ENCODE data around the gene SDHA. TPM values are rescaled to one million over a fixed set of nuclear protein-coding genes. Genes with fewer than 3 reads are reported as not detected.

The SDHA gene
- total RNA-seq, 2 donors from 2014 or later: 242 to 366 TPM

- Histone ChIP-seq H3K9me3 (no peaks in the 10 kb centered on the region), H3K36me3 (no peaks in the 10 kb centered on the region), H3K4me3 (no peak overlapping the region), H3K4me1 (no peaks in the 10 kb centered on the region), H3K27ac (no peak overlapping the region), H3K27me3 (no peaks in the 10 kb centered on the region)
- no peak for DNase-seq (ENCODE audit: low spot score)
- no peak for TF ChIP-seq CTCF (IDR thresholded peaks at IDR 0.05)
Observed at GRCh38 chr5:182126-182525, 36.0 kb upstream of the SDHA start.

- Histone ChIP-seq H3K4me3 (no peak overlapping the region), H3K36me3 (no peaks in the 10 kb centered on the region), H3K27me3 (no peaks in the 10 kb centered on the region), H3K9me3 (no peaks in the 10 kb centered on the region), H3K27ac (no peak overlapping the region), H3K4me1 (peaks cover 0 to 16% of the 10 kb centered on the region in 2 donors)
- no peak for TF ChIP-seq CTCF (IDR thresholded peaks at IDR 0.05)
- DNase-seq (ENCODE audit: low spot score): no peak
Observed at GRCh38 chr5:184471-184870, 33.6 kb upstream of the SDHA start.

GRCh38 chr5:185095-186070 lies 32.7 kb upstream of the SDHA start:
- no peaks in the 10 kb centered on the region for H3K9me3 ChIP-seq
- TF ChIP-seq CTCF (IDR thresholded peaks at IDR 0.05): no peak
- no peaks in the 10 kb centered on the region for H3K36me3 ChIP-seq
- no peak overlapping the region for H3K4me3 ChIP-seq
- H3K27me3 ChIP-seq: no peaks in the 10 kb centered on the region
- no peak overlapping the region for H3K27ac ChIP-seq
- DNase-seq (ENCODE audit: low spot score): no peak
- H3K4me1 ChIP-seq: peaks cover 0 to 24% of the 10 kb centered on the region in 2 donors

GRCh38 chr5:186091-187041 lies 31.8 kb upstream of the SDHA start:
- peaks cover 0 to 33% of the 10 kb centered on the region in 2 donors for H3K4me1 ChIP-seq
- no peak overlapping the region for H3K4me3 ChIP-seq
- H3K36me3 ChIP-seq: no peaks in the 10 kb centered on the region
- TF ChIP-seq CTCF (IDR thresholded peaks at IDR 0.05): no peak
- H3K27me3 ChIP-seq: no peaks in the 10 kb centered on the region
- no peak overlapping the region for H3K27ac ChIP-seq
- DNase-seq (ENCODE audit: low spot score): no peak
- H3K9me3 ChIP-seq: no peaks in the 10 kb centered on the region

GRCh38 chr5:187042-187431 lies 31.1 kb upstream of the SDHA start:
- Histone ChIP-seq H3K4me1 (peaks cover 0 to 40% of the 10 kb centered on the region in 2 donors), H3K9me3 (no peaks in the 10 kb centered on the region), H3K27ac (no peak overlapping the region), H3K4me3 (no peak overlapping the region), H3K27me3 (no peaks in the 10 kb centered on the region), H3K36me3 (no peaks in the 10 kb centered on the region)
- no peak for DNase-seq (ENCODE audit: low spot score)
- no peak for TF ChIP-seq CTCF (IDR thresholded peaks at IDR 0.05)
